ENCODE results near the gene GSTT4. TPM values are rescaled to one million over a fixed set of nuclear protein-coding genes. Genes with fewer than 3 reads are reported as not detected.
A peak's percentile ranks its signal among the peaks of the same experiment; 100 is the strongest.
"Not testable (repeated sequence)": the region's sequence is repeated elsewhere in the genome, so short reads cannot be mapped to it uniquely, and the experiment has no call there.

GSTT4 gene
- total RNA-seq, 2 experiments from 2014 or later: not detected

DNA sequence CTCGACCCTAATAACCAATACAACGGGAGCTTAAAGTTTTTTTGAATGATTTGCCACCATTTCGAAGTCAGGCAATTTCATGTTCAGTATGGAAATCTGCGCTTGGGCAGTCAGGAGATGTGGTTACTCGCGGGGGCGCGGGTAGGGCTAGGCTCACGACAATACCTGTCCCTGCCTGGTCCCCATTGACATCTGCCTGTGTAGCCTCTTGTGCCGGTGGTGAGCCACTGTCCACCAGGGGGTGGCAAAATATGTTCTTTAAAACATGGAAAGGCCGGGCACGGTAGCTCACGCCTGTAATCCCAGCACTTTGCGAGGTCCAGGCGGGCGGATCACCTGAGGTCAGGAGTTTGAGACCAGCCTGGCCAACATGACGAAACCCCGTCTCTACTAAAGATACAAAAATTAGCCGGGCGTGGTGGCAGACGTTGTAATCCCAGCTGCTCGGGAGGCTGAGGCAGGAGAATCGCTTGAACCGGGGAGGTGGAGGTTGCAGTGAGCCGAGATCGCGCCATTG, 30.4 kb downstream of the GSTT4 start:
- H3K27ac ChIP-seq (ENCODE audit: low read depth, low read length, poor library complexity, severe bottlenecking); H3K79me2 ChIP-seq (ENCODE audit: insufficient read depth, low read depth, low read length); H3K9me3 ChIP-seq (ENCODE audit: low read length); CTCF ChIA-PET (ENCODE audit: unreplicated experiment); H2AFZ ChIP-seq (ENCODE audit: low read length); BruUV-seq (replicated peaks); POLR2A ChIA-PET; H4K20me1 ChIP-seq (ENCODE audit: insufficient read depth, low read length); intact Hi-C loops (cut with micrococcal nuclease; ENCODE audit: unreplicated experiment); DNase-seq (ENCODE audit: low spot score); H3K4me3 ChIP-seq (ENCODE audit: low read depth, low read length, poor library complexity, severe bottlenecking); H3K9me2 ChIP-seq (ENCODE audit: insufficient read depth, low read length); H3K4me2 ChIP-seq (ENCODE audit: low read length); H3K4me1 ChIP-seq (ENCODE audit: insufficient read depth, low read length, poor library complexity, severe bottlenecking): not testable (repeated sequence)
- peaks cover 22% of the 10 kb centered on the region for H3K36me3 ChIP-seq (ENCODE audit: insufficient read depth, low read length)

DNA sequence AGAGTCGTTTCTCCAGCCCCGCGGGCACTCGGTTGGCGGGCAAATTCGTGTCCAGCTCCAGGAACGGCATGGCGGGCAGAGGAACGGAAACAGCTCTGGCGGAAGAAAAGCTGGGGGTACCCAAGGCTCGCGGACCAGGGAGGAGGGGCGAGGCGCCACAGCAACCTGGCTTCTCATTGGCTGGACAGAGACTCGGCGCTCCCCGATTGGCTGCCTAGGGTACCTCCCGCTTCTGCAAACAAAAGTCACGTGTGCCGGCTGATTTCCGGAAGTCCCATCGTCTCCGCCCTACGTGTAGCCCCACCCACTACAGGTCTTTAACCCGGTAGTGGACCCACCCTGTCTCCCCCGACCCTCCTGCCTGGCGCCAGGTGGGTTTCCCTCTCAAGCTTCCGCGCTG, 30.9 kb downstream of the GSTT4 start, which contains the start of gene DDT:
Gene DDT, minus strand, starts transcription at position 97 of the 400 bp plus-strand sequence. Its CDS starts 27 bp downstream, at position 70.
- H2AFZ ChIP-seq (ENCODE audit: low read length); H3K4me2 ChIP-seq (ENCODE audit: low read length); CTCF ChIA-PET (ENCODE audit: unreplicated experiment); H3K27ac ChIP-seq (ENCODE audit: low read depth, low read length, poor library complexity, severe bottlenecking); H3K4me1 ChIP-seq (ENCODE audit: insufficient read depth, low read length, poor library complexity, severe bottlenecking); POLR2A ChIA-PET; H3K9me3 ChIP-seq (ENCODE audit: low read length); DNase-seq (ENCODE audit: low spot score); intact Hi-C loops (cut with micrococcal nuclease; ENCODE audit: unreplicated experiment); H4K20me1 ChIP-seq (ENCODE audit: insufficient read depth, low read length); H3K79me2 ChIP-seq (ENCODE audit: insufficient read depth, low read depth, low read length); H3K4me3 ChIP-seq (ENCODE audit: low read depth, low read length, poor library complexity, severe bottlenecking); H3K9me2 ChIP-seq (ENCODE audit: insufficient read depth, low read length); BruUV-seq (replicated peaks): not testable (repeated sequence)
- H3K36me3 ChIP-seq (ENCODE audit: insufficient read depth, low read length): peaks cover 27% of the 10 kb centered on the region

DNA sequence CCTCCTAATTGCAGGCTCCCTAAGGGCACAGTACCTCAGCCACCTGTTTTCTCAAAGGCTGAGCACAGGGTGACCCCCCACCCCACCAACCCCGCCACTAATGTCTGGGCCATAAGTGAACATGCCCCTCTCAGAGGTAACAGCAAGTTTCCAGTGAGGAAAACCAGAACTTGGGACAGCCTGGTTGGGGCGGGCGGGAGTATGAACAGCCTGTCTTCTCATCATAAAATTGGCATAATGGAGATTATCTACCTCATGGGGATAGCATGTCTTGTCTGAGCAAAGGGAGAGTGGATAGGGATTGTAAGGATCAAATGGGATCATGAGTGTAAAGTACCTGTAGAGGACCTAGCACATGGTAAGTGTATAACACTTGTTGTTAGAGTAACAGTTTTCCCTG, 33.3 kb downstream of the GSTT4 start:
- H3K4me1 ChIP-seq (ENCODE audit: insufficient read depth, low read length, poor library complexity, severe bottlenecking); H3K9me3 ChIP-seq (ENCODE audit: low read length); BruUV-seq (replicated peaks); H2AFZ ChIP-seq (ENCODE audit: low read length); CTCF ChIA-PET (ENCODE audit: unreplicated experiment); H3K79me2 ChIP-seq (ENCODE audit: insufficient read depth, low read depth, low read length); intact Hi-C loops (cut with micrococcal nuclease; ENCODE audit: unreplicated experiment); DNase-seq (ENCODE audit: low spot score); POLR2A ChIA-PET; H3K4me3 ChIP-seq (ENCODE audit: low read depth, low read length, poor library complexity, severe bottlenecking); H4K20me1 ChIP-seq (ENCODE audit: insufficient read depth, low read length); H3K27ac ChIP-seq (ENCODE audit: low read depth, low read length, poor library complexity, severe bottlenecking); H3K9me2 ChIP-seq (ENCODE audit: insufficient read depth, low read length): not testable (repeated sequence)
- Histone ChIP-seq H3K36me3 (ENCODE audit: insufficient read depth, low read length) (peaks cover 32% of the 10 kb centered on the region), H3K4me2 (ENCODE audit: low read length) (0 out of 2 replicates have a peak overlapping the region, but pooled peaks have one; percentile 7)

DNA sequence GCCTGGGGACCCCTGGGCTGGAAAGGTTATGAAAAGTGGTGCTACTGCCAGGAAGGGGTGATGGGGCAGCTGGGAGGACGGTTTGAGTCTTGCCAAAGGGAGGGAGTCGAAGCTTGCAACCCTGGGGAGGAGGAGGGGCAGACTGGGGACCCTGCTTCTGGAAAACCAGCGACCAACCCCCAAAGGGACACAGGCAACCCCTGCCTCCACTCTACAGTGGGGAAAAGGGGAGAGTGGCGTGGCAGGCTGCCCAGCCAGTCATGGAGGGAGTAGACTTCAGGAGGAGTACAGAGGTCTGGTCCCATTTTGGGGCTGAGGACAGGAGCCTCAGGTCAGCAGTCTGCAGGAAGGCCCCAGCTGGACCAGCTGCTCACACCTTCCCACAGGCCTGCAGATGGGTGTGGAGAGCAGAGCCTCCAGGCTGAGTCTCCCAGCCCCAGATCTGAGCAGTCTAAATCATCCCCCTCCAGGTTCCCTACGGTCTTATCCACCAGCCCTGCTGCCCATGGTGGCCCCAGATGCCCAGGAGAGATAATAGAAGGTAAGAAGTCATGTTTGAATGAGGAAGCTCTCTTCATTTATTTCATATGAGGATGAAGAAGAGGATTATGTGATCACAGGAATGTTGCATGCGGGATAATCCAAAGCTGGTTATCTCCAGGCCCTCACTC, 34.3 kb downstream of the GSTT4 start:
- no peak for DNase-seq (ENCODE audit: low spot score)
- Histone ChIP-seq H3K9me2 (ENCODE audit: insufficient read depth, low read length) (no peaks in the 10 kb centered on the region), H3K4me2 (ENCODE audit: low read length) (no peak overlapping the region), H3K27ac (ENCODE audit: low read depth, low read length, poor library complexity, severe bottlenecking) (no peak overlapping the region), H4K20me1 (ENCODE audit: insufficient read depth, low read length) (no peaks in the 10 kb centered on the region), H3K79me2 (ENCODE audit: insufficient read depth, low read depth, low read length) (peaks cover 3% of the 10 kb centered on the region; the same call in 1 of the 2 replicates), H3K4me1 (ENCODE audit: insufficient read depth, low read length, poor library complexity, severe bottlenecking) (no peaks in the 10 kb centered on the region), H3K9me3 (ENCODE audit: low read length) (no peaks in the 10 kb centered on the region), H2AFZ (ENCODE audit: low read length) (no peak overlapping the region), H3K36me3 (ENCODE audit: insufficient read depth, low read length) (peaks cover 32% of the 10 kb centered on the region), H3K4me3 (ENCODE audit: low read depth, low read length, poor library complexity, severe bottlenecking) (no peak overlapping the region)
- POLR2A ChIA-PET: interaction anchor here (1.0 kb wide), 1 partner anchor 42 kb away, joined by 4 read pairs; no protein-coding TSS in a partner anchor
- TF ChIP-seq, protein P1, sequence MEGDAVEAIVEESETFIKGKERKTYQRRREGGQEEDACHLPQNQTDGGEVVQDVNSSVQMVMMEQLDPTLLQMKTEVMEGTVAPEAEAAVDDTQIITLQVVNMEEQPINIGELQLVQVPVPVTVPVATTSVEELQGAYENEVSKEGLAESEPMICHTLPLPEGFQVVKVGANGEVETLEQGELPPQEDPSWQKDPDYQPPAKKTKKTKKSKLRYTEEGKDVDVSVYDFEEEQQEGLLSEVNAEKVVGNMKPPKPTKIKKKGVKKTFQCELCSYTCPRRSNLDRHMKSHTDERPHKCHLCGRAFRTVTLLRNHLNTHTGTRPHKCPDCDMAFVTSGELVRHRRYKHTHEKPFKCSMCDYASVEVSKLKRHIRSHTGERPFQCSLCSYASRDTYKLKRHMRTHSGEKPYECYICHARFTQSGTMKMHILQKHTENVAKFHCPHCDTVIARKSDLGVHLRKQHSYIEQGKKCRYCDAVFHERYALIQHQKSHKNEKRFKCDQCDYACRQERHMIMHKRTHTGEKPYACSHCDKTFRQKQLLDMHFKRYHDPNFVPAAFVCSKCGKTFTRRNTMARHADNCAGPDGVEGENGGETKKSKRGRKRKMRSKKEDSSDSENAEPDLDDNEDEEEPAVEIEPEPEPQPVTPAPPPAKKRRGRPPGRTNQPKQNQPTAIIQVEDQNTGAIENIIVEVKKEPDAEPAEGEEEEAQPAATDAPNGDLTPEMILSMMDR (conservative IDR thresholded peaks at IDR 0.05; ENCODE audit: low read length): no peak
- TF ChIP-seq EZH2phosphoT487 (IDR thresholded peaks at IDR 0.05; ENCODE audit: borderline replicate concordance, low read depth, low read length): no peak
- no TSS peak for BruUV-seq (replicated peaks)
- CTCF ChIA-PET (ENCODE audit: unreplicated experiment): no interaction called here
- intact Hi-C loops (cut with micrococcal nuclease; ENCODE audit: unreplicated experiment): no loop called here

All from OCI-LY7 (cell line).